Keratinocyte (primary cell): ENCODE data around the gene HSDL2.

Experiments used
- EZH2 ChIP-seq: IDR thresholded peaks from one replicate; pipeline ENCODE4 v1.6.1; 2012; ENCODE audit warnings: inconsistent platforms, mild to moderate bottlenecking, low read length, moderate library complexity
- TF ChIP-seq, protein P1 (sequence below), 3 experiments: IDR thresholded peaks in 1 of 3; conservative IDR thresholded peaks in 1 of 3; optimal IDR thresholded peaks in 1 of 3; 2 replicates in 2 of 3; 3 replicates in 1 of 3; pipeline versions ENCODE3 to v1.5.1; 2011; ENCODE audit warnings: low read length in 3 of 3, mild to moderate bottlenecking in 3 of 3, moderate library complexity in 2 of 3, control low read depth in 1 of 3, inconsistent platforms in 1 of 3; ENCODE audit not compliant: insufficient read depth in 2 of 3; ENCODE audit errors: extremely low read depth in 1 of 3

DNA sequence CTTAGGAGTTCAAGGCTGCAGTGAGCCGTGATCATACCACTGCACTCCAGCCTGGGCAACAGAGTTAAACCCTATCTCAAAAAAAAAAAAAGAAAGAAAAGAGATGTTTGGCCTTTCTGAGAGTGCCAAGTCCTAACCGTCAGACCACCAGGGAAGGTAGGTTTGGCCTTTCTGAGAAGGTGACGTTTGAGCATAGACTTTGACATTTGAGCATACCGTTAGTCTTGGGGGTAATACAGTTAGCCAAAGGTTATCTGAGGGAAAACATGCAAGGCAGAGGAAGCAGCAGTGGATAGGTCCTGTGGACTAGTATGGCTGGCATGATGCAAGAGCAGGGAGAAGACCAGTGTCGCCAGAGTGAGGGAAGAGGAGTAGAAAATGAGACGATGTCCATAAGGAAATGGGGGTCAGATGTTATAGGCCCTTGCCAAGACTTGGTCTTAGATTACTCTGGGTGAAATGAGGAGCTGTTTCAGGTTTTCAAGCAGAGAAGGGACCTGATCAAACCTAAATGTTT, 50.2 kb downstream of the HSDL2 start:
- TF ChIP-seq, protein P1, sequence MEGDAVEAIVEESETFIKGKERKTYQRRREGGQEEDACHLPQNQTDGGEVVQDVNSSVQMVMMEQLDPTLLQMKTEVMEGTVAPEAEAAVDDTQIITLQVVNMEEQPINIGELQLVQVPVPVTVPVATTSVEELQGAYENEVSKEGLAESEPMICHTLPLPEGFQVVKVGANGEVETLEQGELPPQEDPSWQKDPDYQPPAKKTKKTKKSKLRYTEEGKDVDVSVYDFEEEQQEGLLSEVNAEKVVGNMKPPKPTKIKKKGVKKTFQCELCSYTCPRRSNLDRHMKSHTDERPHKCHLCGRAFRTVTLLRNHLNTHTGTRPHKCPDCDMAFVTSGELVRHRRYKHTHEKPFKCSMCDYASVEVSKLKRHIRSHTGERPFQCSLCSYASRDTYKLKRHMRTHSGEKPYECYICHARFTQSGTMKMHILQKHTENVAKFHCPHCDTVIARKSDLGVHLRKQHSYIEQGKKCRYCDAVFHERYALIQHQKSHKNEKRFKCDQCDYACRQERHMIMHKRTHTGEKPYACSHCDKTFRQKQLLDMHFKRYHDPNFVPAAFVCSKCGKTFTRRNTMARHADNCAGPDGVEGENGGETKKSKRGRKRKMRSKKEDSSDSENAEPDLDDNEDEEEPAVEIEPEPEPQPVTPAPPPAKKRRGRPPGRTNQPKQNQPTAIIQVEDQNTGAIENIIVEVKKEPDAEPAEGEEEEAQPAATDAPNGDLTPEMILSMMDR (optimal IDR thresholded peaks at IDR 0.05 in 1 of 3, IDR thresholded peaks at IDR 0.05 in 1 of 3, conservative IDR thresholded peaks at IDR 0.05 in 1 of 3; ENCODE audit: extremely low read depth in 1 of 3, insufficient read depth in 2 of 3, low read length in 3 of 3), result no peak
- no peak for TF ChIP-seq EZH2
